Measurements from ENCODE around the gene CRACR2A. TPM values are rescaled to one million over a fixed set of nuclear protein-coding genes. Genes with fewer than 3 reads are reported as not detected.

CRACR2A gene
- total RNA-seq, 1 donor from 2014 or later, result 3.0 TPM

- DNase-seq (ENCODE audit: low spot score, unreplicated experiment), result no peak
- no peak overlapping the region for H3K27ac Mint-ChIP-seq
- peaks cover 18% of the 10 kb centered on the region for H3K4me1 Mint-ChIP-seq (ENCODE audit: low read depth)
Measured at GRCh38 chr12:3761116-3761735, 8.3 kb upstream of the CRACR2A start.

GRCh38 chr12:3759878-3760277 lies 7.0 kb upstream of the CRACR2A start:
- Mint-ChIP-seq H3K4me3 (ENCODE audit: low read depth) (no peak overlapping the region), H3K9me3 (ENCODE audit: low read depth) (peaks cover 6% of the 10 kb centered on the region), H3K36me3 (ENCODE audit: insufficient read depth) (no peaks in the 10 kb centered on the region), H3K27ac (peak overlapping the region; percentile 67), H3K4me1 (ENCODE audit: low read depth) (peaks cover 18% of the 10 kb centered on the region), H3K27me3 (peaks cover 17% of the 10 kb centered on the region)
- DNase-seq (ENCODE audit: low spot score, unreplicated experiment), result no peak
- TF ChIP-seq CTCF (IDR thresholded peaks at IDR 0.05; ENCODE audit: unreplicated experiment), result no peak

More at GRCh38 chr12:3761116-3761735, 8.3 kb upstream of the CRACR2A start:
- H3K27me3 Mint-ChIP-seq, result peaks cover 15% of the 10 kb centered on the region
- no peaks in the 10 kb centered on the region for H3K36me3 Mint-ChIP-seq (ENCODE audit: insufficient read depth)
- no peak overlapping the region for H3K4me3 Mint-ChIP-seq (ENCODE audit: low read depth)
- no peak for TF ChIP-seq CTCF (IDR thresholded peaks at IDR 0.05; ENCODE audit: unreplicated experiment)
- peaks cover 6% of the 10 kb centered on the region for H3K9me3 Mint-ChIP-seq (ENCODE audit: low read depth)

- peak overlapping the region; percentile 63 for H3K27ac Mint-ChIP-seq
- H3K4me3 Mint-ChIP-seq (ENCODE audit: low read depth), result no peak overlapping the region
- no peak for TF ChIP-seq CTCF (IDR thresholded peaks at IDR 0.05; ENCODE audit: unreplicated experiment)
- H3K36me3 Mint-ChIP-seq (ENCODE audit: insufficient read depth), result no peaks in the 10 kb centered on the region
- H3K4me1 Mint-ChIP-seq (ENCODE audit: low read depth), result peaks cover 23% of the 10 kb centered on the region
- no peak for DNase-seq (ENCODE audit: low spot score, unreplicated experiment)
- H3K9me3 Mint-ChIP-seq (ENCODE audit: low read depth), result peaks cover 3% of the 10 kb centered on the region
- H3K27me3 Mint-ChIP-seq, result peaks cover 26% of the 10 kb centered on the region
Measured at GRCh38 chr12:3757261-3757660, 4.4 kb upstream of the CRACR2A start.

- H3K27ac Mint-ChIP-seq, result no peak overlapping the region
- H3K4me3 Mint-ChIP-seq (ENCODE audit: low read depth), result no peak overlapping the region
- peaks cover 3% of the 10 kb centered on the region for H3K9me3 Mint-ChIP-seq (ENCODE audit: low read depth)
- H3K27me3 Mint-ChIP-seq, result peaks cover 35% of the 10 kb centered on the region
- H3K36me3 Mint-ChIP-seq (ENCODE audit: insufficient read depth), result no peaks in the 10 kb centered on the region
- no peak for TF ChIP-seq CTCF (IDR thresholded peaks at IDR 0.05; ENCODE audit: unreplicated experiment)
- DNase-seq (ENCODE audit: low spot score, unreplicated experiment), result no peak
- H3K4me1 Mint-ChIP-seq (ENCODE audit: low read depth), result peaks cover 25% of the 10 kb centered on the region
Measured at GRCh38 chr12:3755898-3756297, 3.0 kb upstream of the CRACR2A start.

GRCh38 chr12:3753544-3754284 lies 805 bp upstream of the CRACR2A start:
- no peaks in the 10 kb centered on the region for H3K36me3 Mint-ChIP-seq (ENCODE audit: insufficient read depth)
- H3K4me1 Mint-ChIP-seq (ENCODE audit: low read depth), result peaks cover 25% of the 10 kb centered on the region
- H3K27me3 Mint-ChIP-seq, result peaks cover 37% of the 10 kb centered on the region
- no peaks in the 10 kb centered on the region for H3K9me3 Mint-ChIP-seq (ENCODE audit: low read depth)
- H3K4me3 Mint-ChIP-seq (ENCODE audit: low read depth), result peak overlapping the region; percentile 16
- peak overlapping the region; percentile 82 for H3K27ac Mint-ChIP-seq
- no peak for TF ChIP-seq CTCF (IDR thresholded peaks at IDR 0.05; ENCODE audit: unreplicated experiment)
- no peak for DNase-seq (ENCODE audit: low spot score, unreplicated experiment)

Measured in progenitor cell of endocrine pancreas (in vitro differentiated cells).